SK-N-SH (cell line): ENCODE measurements around the gene RAB24. TPM values are rescaled to one million over a fixed set of nuclear protein-coding genes. Genes with fewer than 3 reads are reported as not detected.

ENCODE experiments used
- CTCF ChIA-PET: fragments of 300-600, 350-600 bp; formaldehyde crosslinking; extraction: SDS; loops from one replicate; lab custom pipeline; 2021; lab: Yijun Ruan, JAX
- POLR2A ChIA-PET: fragments of 350-600 bp; sonication (Branson Sonifier 250); formaldehyde crosslinking; extraction: SDS; loops from one replicate; lab custom pipeline; 2020; ENCODE audit warnings: antibody characterized with exemption, inconsistent platforms; lab: Yijun Ruan, JAX
- DNase-seq: peaks from one replicate; pipeline ENCODE4 v3.0.0; 2012
- H2AFZ ChIP-seq: fragments of 200-600 bp; sonication (generic); 2 replicates; pipeline ENCODE4 v1.8.1; 2016; ENCODE audit warnings: antibody characterized with exemption, mild to moderate bottlenecking, low read depth
- H3F3A ChIP-seq: fragments of 200-600 bp; sonication (generic); replicated peaks from 2 replicates; pipeline ENCODE3; 2016; ENCODE audit warnings: antibody characterized with exemption, mild to moderate bottlenecking; ENCODE audit not compliant: insufficient read depth
- H3K27ac ChIP-seq, 2 experiments: fragments of 200-500 bp in 1 of 2; fragments of 200-600 bp in 1 of 2; sonication (Bioruptor generic) in 1 of 2; sonication (generic), shearing (Covaris generic) in 1 of 2; 2 replicates each; pipeline versions ENCODE4 v1.5.1 to v1.6.1; 2014 to 2016; ENCODE audit warnings: low read depth in 2 of 2, inconsistent platforms in 1 of 2, low read length in 1 of 2, mild to moderate bottlenecking in 1 of 2, mixed read lengths in 1 of 2
- H3K27me3 ChIP-seq: fragments of 200-600 bp; sonication (generic), shearing (Covaris generic); 2 replicates; pipeline ENCODE4 v1.6.1; 2016; ENCODE audit warnings: mixed run types; ENCODE audit not compliant: insufficient read depth
- H3K36me3 ChIP-seq, 2 experiments: fragments of 200-500 bp in 1 of 2; fragments of 200-600 bp in 1 of 2; sonication (Bioruptor generic) in 1 of 2; sonication (generic) in 1 of 2; replicated peaks in 1 of 2; 2 replicates each; pipeline versions ENCODE3 to v1.5.1; 2014 to 2016; ENCODE audit warnings: low read length in 1 of 2, mild to moderate bottlenecking in 1 of 2; ENCODE audit not compliant: insufficient read depth in 2 of 2, control insufficient read depth in 1 of 2
- H3K4me1 ChIP-seq, 2 experiments: fragments of 200-500 bp in 1 of 2; fragments of 200-600 bp in 1 of 2; sonication (Bioruptor generic) in 1 of 2; sonication (generic), shearing (Covaris generic) in 1 of 2; 2 replicates each; pipeline versions ENCODE4 v1.5.1 to v1.6.1; 2014 to 2016; ENCODE audit warnings: low read depth in 1 of 2, low read length in 1 of 2, mixed run types in 1 of 2; ENCODE audit not compliant: insufficient read depth in 2 of 2, control insufficient read depth in 1 of 2
- H3K4me2 ChIP-seq: fragments of 200-600 bp; sonication (generic), shearing (Covaris generic); 2 replicates; pipeline ENCODE4 v1.6.1; 2017; ENCODE audit warnings: mixed run types
- H3K4me3 ChIP-seq, 2 experiments: fragments of 200-500 bp in 1 of 2; fragments of 200-600 bp in 1 of 2; sonication (Bioruptor generic) in 1 of 2; sonication (generic), shearing (Covaris generic) in 1 of 2; 2 replicates each; pipeline versions ENCODE4 v1.5.1 to v1.8.1; 2014 to 2016; ENCODE audit warnings: low read depth in 2 of 2, inconsistent platforms in 1 of 2, low read length in 1 of 2, mild to moderate bottlenecking in 1 of 2, mixed read lengths in 1 of 2, moderate library complexity in 1 of 2
- H3K79me2 ChIP-seq: fragments of 200-600 bp; sonication (generic); 2 replicates; pipeline ENCODE4 v1.8.1; 2017; ENCODE audit warnings: mild to moderate bottlenecking; ENCODE audit not compliant: insufficient read depth
- H3K9ac ChIP-seq: fragments of 200-600 bp; sonication (generic); 2 replicates; pipeline ENCODE4 v1.6.1; 2017; ENCODE audit warnings: mixed run types
- H3K9me2 ChIP-seq: fragments of 200-600 bp; sonication (generic); 2 replicates; pipeline ENCODE4 v1.6.1; 2017; ENCODE audit warnings: mixed run types
- H3K9me3 ChIP-seq: fragments of 200-600 bp; sonication (generic); 2 replicates; pipeline ENCODE4 v1.6.1; 2017; ENCODE audit warnings: mixed run types, mild to moderate bottlenecking, moderate library complexity
- H4K20me1 ChIP-seq: fragments of 200-600 bp; sonication (generic); 2 replicates; pipeline ENCODE4 v1.6.1; 2017; ENCODE audit warnings: mild to moderate bottlenecking, mixed run types; ENCODE audit not compliant: insufficient read depth
- CHD2 ChIP-seq: fragments of 150-350 bp; IDR thresholded peaks from 2 replicates; pipeline ENCODE4 v1.6.1; 2018; ENCODE audit warnings: low read length; ENCODE audit not compliant: partially characterized antibody
- CTCF ChIP-seq: fragments of 200-600 bp; sonication (generic); IDR thresholded peaks from 2 replicates; pipeline ENCODE4 v1.6.1; 2017; ENCODE audit warnings: antibody characterized with exemption, mild to moderate bottlenecking, moderate library complexity
- ELF1 ChIP-seq: IDR thresholded peaks from 2 replicates; pipeline ENCODE4 v1.4.0; 2012
- EP300 ChIP-seq, 2 experiments: IDR thresholded peaks; 2 replicates each; pipeline versions ENCODE4 v1.4.0 to v1.6.1; 2012; ENCODE audit warnings: borderline replicate concordance in 1 of 2, low read depth in 1 of 2, low read length in 1 of 2
- EZH2phosphoT487 ChIP-seq: fragments of 200-600 bp; sonication (generic); IDR thresholded peaks from 2 replicates; pipeline ENCODE4 v1.6.1; 2017; ENCODE audit warnings: low read depth, mixed run types, mild to moderate bottlenecking, antibody characterized with exemption, moderate library complexity, borderline replicate concordance
- FOSL2 ChIP-seq: IDR thresholded peaks from 2 replicates; pipeline ENCODE4 v1.4.0; 2012; ENCODE audit warnings: low read depth, mild to moderate bottlenecking, moderate library complexity, borderline replicate concordance
- FOXM1 ChIP-seq: IDR thresholded peaks from 2 replicates; pipeline ENCODE4 v1.4.0; 2012; ENCODE audit warnings: low read depth, mild to moderate bottlenecking
- GABPA ChIP-seq: IDR thresholded peaks from 2 replicates; pipeline ENCODE4 v1.4.0; 2012; ENCODE audit warnings: low read depth, mild to moderate bottlenecking
- JUND ChIP-seq: IDR thresholded peaks from 2 replicates; pipeline ENCODE4 v1.4.0; 2012
- MEF2A ChIP-seq: IDR thresholded peaks from 2 replicates; pipeline ENCODE4 v1.4.0; 2012; ENCODE audit warnings: low read depth, borderline replicate concordance
- NFIC ChIP-seq: IDR thresholded peaks from 2 replicates; pipeline ENCODE4 v1.4.0; 2012; ENCODE audit warnings: borderline replicate concordance
- PBX3 ChIP-seq: IDR thresholded peaks from 2 replicates; pipeline ENCODE4; 2012
- RAD21 ChIP-seq: IDR thresholded peaks from 2 replicates; pipeline ENCODE4 v1.6.1; 2012; ENCODE audit warnings: mild to moderate bottlenecking, low read length
- RXRA ChIP-seq: IDR thresholded peaks from 2 replicates; pipeline ENCODE4 v1.4.0; 2012; ENCODE audit warnings: low read depth, mild to moderate bottlenecking, borderline replicate concordance
- SIN3A ChIP-seq: IDR thresholded peaks from 2 replicates; pipeline ENCODE4 v1.6.1; 2012; ENCODE audit warnings: low read depth, mild to moderate bottlenecking, low read length, moderate library complexity, borderline replicate concordance
- SMC3 ChIP-seq: IDR thresholded peaks from 2 replicates; pipeline ENCODE4 v1.6.1; 2012; ENCODE audit warnings: low read depth, low read length, improper control_type of control experiment
- ZBTB33 ChIP-seq: IDR thresholded peaks from 2 replicates; pipeline ENCODE4 v1.4.0; 2012; ENCODE audit warnings: low read depth, borderline replicate concordance
- whole genome bisulfite sequencing: methylation state at CpG from one replicate; pipeline ENCODE4 v1.1.6; 2017; ENCODE audit warnings: low lambda C conversion rate; 5-methylcytosine and 5-hydroxymethylcytosine counted together
- polyA plus RNA-seq, 3 experiments: library from polyadenylated mRNA; depleted of rRNA; stranded (reverse); fragments of >200 nt; gene quantifications; 2 replicates each; pipeline ENCODE4 v1.2.3, GENCODE V29; 2012
- TF ChIP-seq, protein P1 (sequence below): IDR thresholded peaks from 2 replicates; pipeline ENCODE4 v1.4.0; 2012; ENCODE audit warnings: low read depth
- TF ChIP-seq, protein P2 (sequence below): IDR thresholded peaks from 2 replicates; pipeline ENCODE4 v1.4.0; 2012; ENCODE audit warnings: low read depth, borderline replicate concordance
- TF ChIP-seq, protein P3 (sequence below): fragments of 150-350 bp; IDR thresholded peaks from 2 replicates; pipeline ENCODE4 v1.6.1; 2017; ENCODE audit warnings: antibody characterized with exemption, low read length, low read depth, borderline replicate concordance

The RAB24 gene
- polyA plus RNA-seq, 1 of the 3 experiments (the other 2 are of a cell fraction): 101 TPM

DNA sequence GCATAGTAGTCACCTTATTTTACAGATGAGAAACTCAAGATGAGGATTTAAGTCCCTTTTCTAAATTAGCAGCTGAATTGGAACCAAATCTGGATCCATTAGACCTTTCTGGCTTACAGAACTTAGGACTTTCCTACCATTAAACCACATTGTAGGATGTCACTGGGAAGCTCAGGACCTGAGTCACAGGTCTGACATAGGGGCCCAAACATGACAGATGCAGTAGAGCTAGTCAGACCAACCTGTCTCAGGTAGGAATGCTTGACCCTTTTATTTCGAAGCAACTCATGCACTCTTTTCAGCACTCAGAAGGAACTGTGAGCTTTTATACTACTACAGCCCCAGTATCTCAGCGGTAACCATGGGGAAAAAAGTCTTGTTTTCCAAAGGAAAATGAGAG, 2.6 kb downstream of the RAB24 start:
- TF ChIP-seq, protein P1, sequence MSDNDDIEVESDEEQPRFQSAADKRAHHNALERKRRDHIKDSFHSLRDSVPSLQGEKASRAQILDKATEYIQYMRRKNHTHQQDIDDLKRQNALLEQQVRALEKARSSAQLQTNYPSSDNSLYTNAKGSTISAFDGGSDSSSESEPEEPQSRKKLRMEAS: no peak
- TF ChIP-seq ELF1 (no peak), PBX3 (no peak), RXRA (no peak), FOXM1 (no peak), ZBTB33 (no peak), GABPA (no peak), JUND (no peak), EP300 (IDR thresholded peaks at IDR 0.05; ENCODE audit: borderline replicate concordance in 1 of 2, low read depth in 1 of 2, low read length in 1 of 2) (no peak), SIN3A (no peak), CHD2 (no peak), MEF2A (no peak), SMC3 (no peak), FOSL2 (no peak), CTCF (no peak), RAD21 (no peak), NFIC (no peak), EZH2phosphoT487 (no peak)
- TF ChIP-seq, protein P2, sequence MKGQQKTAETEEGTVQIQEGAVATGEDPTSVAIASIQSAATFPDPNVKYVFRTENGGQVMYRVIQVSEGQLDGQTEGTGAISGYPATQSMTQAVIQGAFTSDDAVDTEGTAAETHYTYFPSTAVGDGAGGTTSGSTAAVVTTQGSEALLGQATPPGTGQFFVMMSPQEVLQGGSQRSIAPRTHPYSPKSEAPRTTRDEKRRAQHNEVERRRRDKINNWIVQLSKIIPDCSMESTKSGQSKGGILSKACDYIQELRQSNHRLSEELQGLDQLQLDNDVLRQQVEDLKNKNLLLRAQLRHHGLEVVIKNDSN: no peak
- TF ChIP-seq, protein P3, sequence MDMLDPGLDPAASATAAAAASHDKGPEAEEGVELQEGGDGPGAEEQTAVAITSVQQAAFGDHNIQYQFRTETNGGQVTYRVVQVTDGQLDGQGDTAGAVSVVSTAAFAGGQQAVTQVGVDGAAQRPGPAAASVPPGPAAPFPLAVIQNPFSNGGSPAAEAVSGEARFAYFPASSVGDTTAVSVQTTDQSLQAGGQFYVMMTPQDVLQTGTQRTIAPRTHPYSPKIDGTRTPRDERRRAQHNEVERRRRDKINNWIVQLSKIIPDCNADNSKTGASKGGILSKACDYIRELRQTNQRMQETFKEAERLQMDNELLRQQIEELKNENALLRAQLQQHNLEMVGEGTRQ: no peak
- DNase-seq: no peak
- no peaks in the 10 kb centered on the region for H3K9me2 ChIP-seq
- 98% methylated on average over 2 of the region's 2 CpGs for WGBS
- no peaks in the 10 kb centered on the region for H3K27me3 ChIP-seq
- ChIA-PET CTCF (interaction anchor here (1.2 to 6.5 kb wide), 5 partner anchors 10 to 654 kb away, joined by 3 to 48 read pairs (median 6); no protein-coding TSS in a partner anchor), POLR2A (no interaction called here)
- no peaks in the 10 kb centered on the region for H3K9me3 ChIP-seq
- no peak overlapping the region for H3K4me3 ChIP-seq
- H3K9ac ChIP-seq: no peak overlapping the region
- peak overlapping the region in 1 of 2 experiments; percentile 40; a peak in 1 of 4 replicates for H3K27ac ChIP-seq
- peaks cover 15% of the 10 kb centered on the region for H4K20me1 ChIP-seq
- peaks cover 0 to 28% of the 10 kb centered on the region in 2 experiments; a peak in 1 of 4 replicates for H3K4me1 ChIP-seq
- peaks cover 13% of the 10 kb centered on the region for H3F3A ChIP-seq
- peaks cover 22 to 53% of the 10 kb centered on the region in 2 experiments for H3K36me3 ChIP-seq
- peaks cover 42% of the 10 kb centered on the region for H3K79me2 ChIP-seq
- no peak overlapping the region for H3K4me2 ChIP-seq
- no peak overlapping the region for H2AFZ ChIP-seq
